AG10803 (cell line): ENCODE results near the gene PIGH.
A peak's percentile ranks its signal among the peaks of the same experiment; 100 is the strongest.

Experiments used
- DNase-seq: peaks from one replicate; pipeline ENCODE4 v3.0.0; 2010; ENCODE audit warnings: low read depth
- H3K4me3 ChIP-seq: 2 replicates; pipeline ENCODE4 v1.5.1; 2011; ENCODE audit warnings: mild to moderate bottlenecking, low read length, control low read depth
- TF ChIP-seq, protein P1 (sequence below): conservative IDR thresholded peaks from 2 replicates; pipeline ENCODE4 v1.5.1; 2011; ENCODE audit warnings: mild to moderate bottlenecking, low read length, control low read depth, inconsistent platforms

Gene PIGH

DNA sequence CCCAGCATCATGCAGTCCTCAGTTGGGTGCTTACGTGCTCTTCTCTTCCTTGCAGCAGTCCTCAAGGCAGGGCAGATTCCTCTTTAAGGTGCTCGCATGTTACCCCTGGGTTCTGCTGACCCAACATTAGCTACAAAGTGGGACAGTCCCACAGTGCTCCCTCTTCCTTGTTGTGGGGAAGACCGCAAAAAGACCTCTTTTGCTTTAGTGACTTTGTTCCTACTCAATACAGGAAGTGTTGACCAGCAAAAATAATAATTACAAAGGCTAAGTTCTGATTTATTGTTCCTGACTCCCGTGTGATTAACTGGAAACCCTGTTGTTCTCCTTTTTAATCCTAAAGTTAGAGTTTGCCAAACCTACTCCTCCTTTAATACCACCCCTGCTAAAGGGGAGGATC lies 13.7 kb downstream of the PIGH start:
- no peak overlapping the region for H3K4me3 ChIP-seq
- TF ChIP-seq, protein P1, sequence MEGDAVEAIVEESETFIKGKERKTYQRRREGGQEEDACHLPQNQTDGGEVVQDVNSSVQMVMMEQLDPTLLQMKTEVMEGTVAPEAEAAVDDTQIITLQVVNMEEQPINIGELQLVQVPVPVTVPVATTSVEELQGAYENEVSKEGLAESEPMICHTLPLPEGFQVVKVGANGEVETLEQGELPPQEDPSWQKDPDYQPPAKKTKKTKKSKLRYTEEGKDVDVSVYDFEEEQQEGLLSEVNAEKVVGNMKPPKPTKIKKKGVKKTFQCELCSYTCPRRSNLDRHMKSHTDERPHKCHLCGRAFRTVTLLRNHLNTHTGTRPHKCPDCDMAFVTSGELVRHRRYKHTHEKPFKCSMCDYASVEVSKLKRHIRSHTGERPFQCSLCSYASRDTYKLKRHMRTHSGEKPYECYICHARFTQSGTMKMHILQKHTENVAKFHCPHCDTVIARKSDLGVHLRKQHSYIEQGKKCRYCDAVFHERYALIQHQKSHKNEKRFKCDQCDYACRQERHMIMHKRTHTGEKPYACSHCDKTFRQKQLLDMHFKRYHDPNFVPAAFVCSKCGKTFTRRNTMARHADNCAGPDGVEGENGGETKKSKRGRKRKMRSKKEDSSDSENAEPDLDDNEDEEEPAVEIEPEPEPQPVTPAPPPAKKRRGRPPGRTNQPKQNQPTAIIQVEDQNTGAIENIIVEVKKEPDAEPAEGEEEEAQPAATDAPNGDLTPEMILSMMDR: no peak
- no peak for DNase-seq

- TF ChIP-seq, protein P1: no peak
- DNase-seq: no peak
- H3K4me3 ChIP-seq: no peak overlapping the region
Observed at GRCh38 chr14:67584978-67585377, 15.1 kb downstream of the PIGH start.

- H3K4me3 ChIP-seq: no peak overlapping the region
- DNase-seq: peak; percentile 42
- TF ChIP-seq, protein P1: peak; percentile 87
Observed at GRCh38 chr14:67583711-67584644, 16.1 kb downstream of the PIGH start.

GRCh38 chr14:67582061-67582460 lies 18.0 kb downstream of the PIGH start:
- TF ChIP-seq, protein P1: 0 out of 2 replicates have a peak, but pooled peaks have one; percentile 7
- H3K4me3 ChIP-seq: no peak overlapping the region
- DNase-seq: no peak

GRCh38 chr14:67581643-67582042 lies 18.4 kb downstream of the PIGH start:
- TF ChIP-seq, protein P1: no peak
- no peak overlapping the region for H3K4me3 ChIP-seq
- DNase-seq: no peak

DNA sequence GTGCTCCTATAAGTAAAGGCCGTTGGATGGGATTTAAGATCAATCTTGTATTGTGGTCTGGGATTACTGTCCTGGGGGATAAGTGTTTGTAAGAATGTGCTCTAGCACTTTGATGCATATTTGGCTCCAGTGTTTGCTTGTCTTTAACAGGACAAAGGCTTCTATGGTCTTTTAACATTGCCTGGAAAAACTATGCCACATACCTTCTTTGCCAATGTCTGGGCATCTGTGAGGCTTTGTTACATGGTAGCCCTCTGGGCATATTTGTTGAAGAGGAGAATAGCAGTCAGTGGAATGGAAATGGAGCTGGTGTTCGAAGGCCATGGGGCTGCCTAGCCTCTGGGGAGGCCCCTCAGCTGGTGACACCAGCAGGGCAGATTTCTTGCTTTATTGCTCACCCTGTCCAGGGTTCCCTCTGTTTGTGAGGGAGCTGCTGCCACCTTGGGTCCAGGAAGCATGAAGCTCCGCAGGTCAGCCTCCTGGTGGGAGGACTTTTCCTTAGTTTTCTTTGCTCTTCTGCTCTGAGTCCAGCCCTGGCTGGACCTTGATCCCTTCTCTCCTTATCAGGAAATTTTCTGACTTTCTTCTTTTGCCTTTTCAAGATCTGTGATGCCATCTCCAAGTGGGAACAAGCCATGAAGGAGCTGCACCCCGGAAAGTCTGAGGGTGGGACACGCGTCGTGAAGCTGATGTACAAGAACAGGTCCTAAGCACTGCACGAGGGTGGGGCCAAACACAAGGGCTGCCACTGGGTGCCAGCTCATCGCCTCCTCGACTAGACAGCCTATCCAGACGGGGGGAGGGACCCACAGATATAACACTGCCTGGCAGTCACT lies 19.5 kb downstream of the PIGH start:
- no peak overlapping the region for H3K4me3 ChIP-seq
- DNase-seq: no peak
- TF ChIP-seq, protein P1: no peak

DNA sequence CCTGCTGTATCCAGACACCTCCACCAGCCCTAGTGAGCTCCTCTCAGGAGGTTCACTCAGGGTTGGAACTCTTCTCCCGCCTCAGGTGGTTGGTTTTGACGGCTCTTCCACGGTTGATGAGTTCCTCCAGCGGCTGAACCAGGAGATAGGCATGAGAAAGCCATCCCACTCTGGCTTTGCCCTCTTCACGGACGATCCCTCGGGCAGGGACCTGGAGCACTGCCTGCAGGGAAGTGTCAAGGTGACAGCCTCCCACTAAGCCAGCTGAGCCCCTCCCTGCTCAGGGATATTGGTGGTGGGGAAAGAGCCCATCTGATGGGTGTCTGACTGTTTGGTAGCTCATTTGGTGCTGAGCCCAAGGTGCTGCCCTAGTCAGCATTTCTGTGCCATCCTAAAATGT lies 20.4 kb downstream of the PIGH start:
- no peak for DNase-seq
- TF ChIP-seq, protein P1: no peak
- H3K4me3 ChIP-seq: no peak overlapping the region
